ENCODE results near the gene DPF3. TPM values are rescaled to one million over a fixed set of nuclear protein-coding genes. Genes with fewer than 3 reads are reported as not detected.

The DPF3 gene
- total RNA-seq, 4 donors from 2014 or later: under 0.01 to 2.7 (median 0.61) TPM; not detected in 1

DNA sequence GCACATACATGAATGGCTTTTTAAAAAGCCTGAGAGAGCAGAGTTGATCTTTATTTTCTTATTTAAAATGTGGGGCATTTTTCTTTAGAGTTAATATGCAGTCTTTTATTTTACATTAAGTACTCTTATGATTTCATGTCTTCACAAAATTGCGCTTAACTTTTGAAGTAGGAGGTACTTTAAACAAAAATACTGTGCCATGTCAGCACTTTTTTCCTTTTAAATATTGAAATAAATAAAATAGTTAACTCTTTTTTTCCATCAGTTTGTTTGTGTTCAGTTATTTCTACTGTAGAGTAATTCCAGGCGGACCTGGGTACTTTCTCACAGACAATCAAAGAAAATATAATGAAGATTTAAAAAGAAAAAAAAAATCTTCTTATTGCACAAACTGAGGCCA lies 231.7 kb downstream of the DPF3 start:
- Histone ChIP-seq H3K36me3 (no peaks in the 10 kb centered on the region), H3K27me3 (no peaks in the 10 kb centered on the region), H3K27ac (no peak overlapping the region), H3K4me3 (no peak overlapping the region), H3K9me3 (no peaks in the 10 kb centered on the region), H3K4me1 (no peaks in the 10 kb centered on the region)
- 79 to 83% methylated on average over 2 of the region's 2 CpGs for WGBS, 2 donors
- no peak for DNase-seq
- no peak for TF ChIP-seq POLR2A (IDR thresholded peaks at IDR 0.05)
- no peak for TF ChIP-seq CTCF (IDR thresholded peaks at IDR 0.05)
- intact Hi-C loops (cut with DNase I): no loop called here

GRCh38 chr14:72657214-72657921 lies 236.5 kb downstream of the DPF3 start:
- no peaks in the 10 kb centered on the region for H3K27me3 ChIP-seq
- no peaks in the 10 kb centered on the region for H3K4me1 ChIP-seq
- no peaks in the 10 kb centered on the region for H3K9me3 ChIP-seq
- H3K4me3 ChIP-seq: no peak overlapping the region
- no peak for TF ChIP-seq CTCF (IDR thresholded peaks at IDR 0.05)
- TF ChIP-seq POLR2A (IDR thresholded peaks at IDR 0.05): no peak
- H3K27ac ChIP-seq: no peak overlapping the region
- intact Hi-C loops (cut with DNase I): no loop called here
- no peaks in the 10 kb centered on the region for H3K36me3 ChIP-seq
- 43 to 94% methylated on average over 1 of the region's 1 CpG for WGBS, 2 donors
- no peak for DNase-seq

DNA sequence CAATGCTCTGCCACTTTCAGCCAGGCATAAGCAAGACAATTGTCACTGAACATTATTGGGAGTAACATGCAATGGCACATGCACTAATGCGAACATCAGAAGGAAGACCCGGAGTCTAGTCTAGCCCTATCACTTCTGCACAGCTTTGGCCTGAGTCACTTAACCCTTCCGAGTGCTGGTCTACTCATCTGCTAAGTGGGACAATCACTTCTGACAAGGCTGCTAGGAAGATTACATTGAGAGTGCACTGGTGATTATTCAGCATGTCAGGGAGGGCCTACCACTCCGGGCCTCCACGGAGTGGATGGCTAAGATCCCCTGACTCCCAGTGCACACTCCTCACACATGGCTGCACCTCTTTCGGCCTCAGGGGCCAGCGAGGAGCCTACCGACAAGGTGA lies 240.9 kb downstream of the DPF3 start:
- Histone ChIP-seq H3K4me1 (peaks cover 0 to 4% (median 0%) of the 10 kb centered on the region in 3 donors), H3K36me3 (no peaks in the 10 kb centered on the region), H3K9me3 (no peaks in the 10 kb centered on the region), H3K27me3 (peaks cover 0 to 11% (median 0%) of the 10 kb centered on the region in 4 donors), H3K4me3 (no peak overlapping the region), H3K27ac (no peak overlapping the region)
- no peak for TF ChIP-seq CTCF (IDR thresholded peaks at IDR 0.05)
- no peak for TF ChIP-seq POLR2A (IDR thresholded peaks at IDR 0.05)
- DNase-seq: no peak
- 80% methylated on average over 6 of the region's 8 CpGs; no CpG with 5 or more reads in 1 of the 2 donors for WGBS, 2 donors
- intact Hi-C loops (cut with DNase I): no loop called here

DNA sequence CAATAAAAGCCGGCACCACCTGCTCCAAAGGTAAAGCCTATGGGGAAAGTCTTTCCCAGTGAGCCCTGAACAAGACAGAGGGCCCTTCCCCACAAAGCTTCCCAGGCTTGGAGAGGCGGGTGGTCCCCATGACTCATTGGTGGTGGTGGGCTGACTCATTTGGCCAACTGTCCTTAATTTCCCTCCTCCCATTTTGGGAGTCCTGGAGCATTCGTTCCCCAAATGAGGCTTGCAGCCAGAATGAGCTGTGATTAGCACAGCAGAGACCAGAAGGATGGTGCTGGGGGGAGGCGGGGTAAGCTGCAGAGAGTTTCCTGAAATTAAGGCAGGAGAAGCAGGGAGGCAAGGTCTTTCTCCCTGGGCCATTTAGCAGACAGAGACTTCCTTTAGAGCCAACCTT lies 241.7 kb downstream of the DPF3 start:
- 100% methylated on average over 1 of the region's 4 CpGs; no CpG with 5 or more reads in 1 of the 2 donors for WGBS, 2 donors
- H3K4me3 ChIP-seq: no peak overlapping the region
- H3K27me3 ChIP-seq: peaks cover 0 to 11% (median 0%) of the 10 kb centered on the region in 4 donors
- H3K27ac ChIP-seq: no peak overlapping the region
- no peak for DNase-seq
- no peak for TF ChIP-seq POLR2A (IDR thresholded peaks at IDR 0.05)
- TF ChIP-seq CTCF (IDR thresholded peaks at IDR 0.05): no peak
- no peaks in the 10 kb centered on the region for H3K9me3 ChIP-seq
- H3K4me1 ChIP-seq: peaks cover 0 to 4% (median 0%) of the 10 kb centered on the region in 3 donors
- intact Hi-C loops (cut with DNase I): no loop called here
- no peaks in the 10 kb centered on the region for H3K36me3 ChIP-seq

DNA sequence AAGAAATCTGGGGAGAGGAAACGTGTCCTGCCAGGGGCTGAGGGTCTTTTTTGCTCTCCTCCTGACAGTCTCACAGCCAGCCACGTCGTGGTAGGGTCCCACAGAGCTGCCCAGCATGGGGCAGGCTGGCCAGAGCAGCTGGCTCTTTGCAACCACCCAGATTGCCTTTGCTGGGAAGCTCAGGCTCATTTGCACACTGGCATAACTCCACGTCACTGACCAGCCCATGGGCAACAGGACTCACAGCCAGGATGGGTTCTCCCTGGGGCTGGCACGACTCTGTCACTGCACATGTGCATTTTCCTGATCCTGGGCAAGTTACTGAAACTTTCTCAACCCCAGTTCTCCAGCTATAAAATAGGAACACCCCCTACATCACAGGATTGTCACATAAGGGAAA lies 242.2 kb downstream of the DPF3 start:
- WGBS, 2 donors: 70 to 83% methylated on average over 3 of the region's 5 CpGs
- no peak overlapping the region for H3K27ac ChIP-seq
- peaks cover 0 to 11% (median 0%) of the 10 kb centered on the region in 4 donors for H3K27me3 ChIP-seq
- DNase-seq: no peak
- H3K4me1 ChIP-seq: peaks cover 0 to 4% (median 0%) of the 10 kb centered on the region in 3 donors
- no peak overlapping the region for H3K4me3 ChIP-seq
- TF ChIP-seq POLR2A (IDR thresholded peaks at IDR 0.05): no peak
- TF ChIP-seq CTCF (IDR thresholded peaks at IDR 0.05): no peak
- intact Hi-C loops (cut with DNase I): no loop called here
- no peaks in the 10 kb centered on the region for H3K36me3 ChIP-seq
- no peaks in the 10 kb centered on the region for H3K9me3 ChIP-seq

Measured in esophagus squamous epithelium (tissue), 5 donors.